COR-L47 (cell line): ENCODE measurements around the gene MSGN1.

Experiments
- DNase-seq: peaks from one replicate; lab custom pipeline; 2025; lab: John Stamatoyannopoulos, UW

The MSGN1 gene

DNA sequence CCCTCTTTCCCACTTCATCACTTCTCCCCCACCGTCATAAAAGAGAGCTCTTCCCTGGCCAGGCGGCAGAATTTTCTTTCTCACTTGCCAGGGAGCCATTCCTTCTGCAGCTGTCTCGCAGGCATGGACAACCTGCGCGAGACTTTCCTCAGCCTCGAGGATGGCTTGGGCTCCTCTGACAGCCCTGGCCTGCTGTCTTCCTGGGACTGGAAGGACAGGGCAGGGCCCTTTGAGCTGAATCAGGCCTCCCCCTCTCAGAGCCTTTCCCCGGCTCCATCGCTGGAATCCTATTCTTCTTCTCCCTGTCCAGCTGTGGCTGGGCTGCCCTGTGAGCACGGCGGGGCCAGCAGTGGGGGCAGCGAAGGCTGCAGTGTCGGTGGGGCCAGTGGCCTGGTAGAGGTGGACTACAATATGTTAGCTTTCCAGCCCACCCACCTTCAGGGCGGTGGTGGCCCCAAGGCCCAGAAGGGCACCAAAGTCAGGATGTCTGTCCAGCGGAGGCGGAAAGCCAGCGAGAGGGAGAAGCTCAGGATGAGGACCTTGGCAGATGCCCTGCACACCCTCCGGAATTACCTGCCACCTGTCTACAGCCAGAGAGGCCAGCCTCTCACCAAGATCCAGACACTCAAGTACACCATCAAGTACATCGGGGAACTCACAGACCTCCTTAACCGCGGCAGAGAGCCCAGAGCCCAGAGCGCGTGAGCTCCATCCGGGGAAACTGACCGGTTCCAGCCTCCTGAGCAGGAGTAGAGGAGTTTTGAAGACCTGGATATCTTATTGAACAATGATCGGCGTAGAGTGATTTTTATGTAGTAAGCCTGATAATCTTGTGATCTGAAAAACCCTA is at the start of gene MSGN1:
Gene MSGN1, plus strand, starts transcription at position 65 of the 850 bp plus-strand sequence. Its CDS starts 59 bp downstream, at position 124.
- no peak for DNase-seq

DNA sequence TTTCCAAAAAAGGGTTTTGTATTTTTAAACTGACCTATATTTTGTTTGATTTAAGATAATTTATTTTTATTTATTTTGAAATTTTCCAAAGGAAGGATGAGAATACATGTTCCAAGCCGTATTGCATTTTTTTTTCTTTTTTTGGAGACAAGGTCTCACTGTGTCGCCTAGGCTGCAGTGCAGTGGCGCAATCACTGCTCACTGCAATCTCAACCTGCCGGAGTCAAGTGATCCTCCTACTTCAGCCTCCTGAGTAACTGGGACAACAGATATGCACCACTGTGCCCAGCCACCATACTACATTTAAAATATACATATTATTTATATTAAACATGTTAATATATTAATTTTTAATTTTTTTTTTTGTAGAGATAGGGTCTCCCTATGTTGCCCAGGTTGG is 47.4 kb upstream of the MSGN1 start:
- DNase-seq: no peak

GRCh38 chr2:17771956-17772355 is 44.3 kb upstream of the MSGN1 start:
- DNase-seq: no peak

DNA sequence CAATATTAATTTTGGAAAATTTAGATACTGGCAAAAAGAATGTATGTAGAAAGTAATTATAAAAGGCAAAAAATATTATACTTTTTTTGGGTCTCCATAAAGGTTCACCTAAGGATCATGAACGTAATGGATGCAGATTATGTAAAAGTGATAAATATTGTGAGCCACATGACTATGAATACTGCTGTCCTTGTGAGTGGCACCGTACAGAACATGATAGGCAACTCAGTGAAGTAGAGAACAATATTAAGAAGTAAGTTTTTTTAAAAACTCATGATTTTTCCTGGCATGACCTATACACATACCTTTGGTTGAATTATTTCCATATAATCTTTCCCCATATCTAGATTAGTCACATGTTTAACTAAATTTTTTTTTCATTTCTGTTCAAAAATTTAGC is 43.7 kb upstream of the MSGN1 start:
- DNase-seq: no peak

- no peak for DNase-seq
These were observed 35.7 kb upstream of the MSGN1 start for GRCh38 chr2:17780546-17780945.

- no peak for DNase-seq
These were observed 34.8 kb upstream of the MSGN1 start for GRCh38 chr2:17781482-17781881.

- no peak for DNase-seq
These were observed 29.5 kb upstream of the MSGN1 start for GRCh38 chr2:17786727-17787126.

GRCh38 chr2:17788773-17789172 is 27.5 kb upstream of the MSGN1 start:
- DNase-seq: no peak

DNA sequence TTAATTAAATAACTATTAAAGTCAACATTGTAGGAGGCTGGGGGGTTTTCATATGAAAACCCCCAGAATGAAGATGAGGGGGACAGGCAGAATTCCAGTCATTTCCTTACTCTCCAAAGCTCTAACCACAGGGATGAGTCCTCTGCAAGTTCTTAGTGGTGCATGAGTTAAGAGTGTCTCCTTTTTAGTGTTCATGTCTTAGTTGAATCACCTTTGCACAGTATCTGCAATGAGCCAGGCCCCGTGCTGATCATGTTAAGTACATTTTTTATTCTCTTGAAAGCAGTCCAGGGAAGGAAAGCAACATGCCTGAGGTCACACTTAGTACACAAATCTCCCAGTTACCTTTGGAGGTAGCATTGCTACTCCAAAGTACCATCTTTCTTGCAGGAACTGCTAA is 25.7 kb upstream of the MSGN1 start:
- DNase-seq: no peak

- DNase-seq: no peak
These were observed 25.0 kb upstream of the MSGN1 start for GRCh38 chr2:17791121-17791816.

DNA sequence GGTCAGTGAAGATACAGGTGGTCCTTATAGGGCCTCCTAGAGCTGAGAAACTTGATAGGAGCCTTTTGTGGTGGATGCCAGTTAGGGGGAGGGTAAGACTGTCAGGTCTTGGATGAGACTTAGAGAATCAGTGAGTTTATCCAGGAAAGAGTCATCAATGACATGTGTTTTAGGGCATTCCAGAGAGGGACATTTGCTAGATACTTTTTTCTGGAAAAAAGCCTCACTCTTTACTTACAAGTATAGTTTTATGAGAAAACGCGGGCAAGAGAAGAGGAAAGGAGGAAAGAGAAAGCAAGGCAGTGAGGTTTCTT is 24.5 kb upstream of the MSGN1 start:
- DNase-seq: no peak

GRCh38 chr2:17792515-17792914 is 23.7 kb upstream of the MSGN1 start:
- DNase-seq: no peak

DNA sequence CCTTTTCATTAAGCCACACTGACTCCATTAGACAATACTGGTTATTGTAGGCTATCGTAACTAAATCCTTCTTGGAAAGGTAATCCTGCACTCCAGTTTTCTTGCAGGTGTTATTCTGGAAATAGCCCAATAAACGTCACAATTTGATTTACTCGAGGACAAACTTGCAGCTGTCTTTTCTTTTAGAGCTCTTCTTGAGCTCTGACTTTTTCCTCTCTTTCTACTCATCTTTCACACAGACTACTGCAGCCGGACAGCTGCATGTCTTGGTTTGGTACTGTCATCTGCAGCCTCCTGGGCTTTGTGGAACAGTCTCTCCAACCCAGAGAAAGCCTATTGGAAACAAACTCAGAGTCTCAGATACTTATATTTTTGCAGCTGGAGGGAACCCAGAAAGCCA is 23.0 kb upstream of the MSGN1 start:
- no peak for DNase-seq

GRCh38 chr2:17793803-17794354 is 22.4 kb upstream of the MSGN1 start:
- no peak for DNase-seq

DNA sequence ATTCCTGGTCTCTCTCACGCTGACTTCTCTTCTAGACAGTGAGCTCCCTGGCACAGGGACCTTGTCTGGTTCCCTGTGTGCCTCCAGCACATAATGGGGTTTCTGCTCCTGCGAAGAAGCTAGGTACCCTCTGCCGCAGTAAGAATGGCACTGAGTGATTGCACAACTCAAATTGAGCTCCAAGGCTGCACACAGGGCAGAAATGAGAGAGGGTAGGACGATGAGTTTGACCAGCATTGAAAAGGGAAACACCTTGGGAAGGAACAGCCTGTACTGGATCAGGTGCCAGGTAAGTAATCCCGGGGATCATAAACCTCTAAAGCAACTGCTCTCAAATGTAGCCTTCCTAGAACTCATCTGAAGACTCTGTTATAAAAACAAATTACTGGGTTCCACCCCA is 21.0 kb upstream of the MSGN1 start:
- DNase-seq: no peak

- DNase-seq: no peak
These were observed 17.9 kb upstream of the MSGN1 start for GRCh38 chr2:17798338-17798737.

GRCh38 chr2:17799301-17800120 is 16.7 kb upstream of the MSGN1 start:
- no peak for DNase-seq

DNA sequence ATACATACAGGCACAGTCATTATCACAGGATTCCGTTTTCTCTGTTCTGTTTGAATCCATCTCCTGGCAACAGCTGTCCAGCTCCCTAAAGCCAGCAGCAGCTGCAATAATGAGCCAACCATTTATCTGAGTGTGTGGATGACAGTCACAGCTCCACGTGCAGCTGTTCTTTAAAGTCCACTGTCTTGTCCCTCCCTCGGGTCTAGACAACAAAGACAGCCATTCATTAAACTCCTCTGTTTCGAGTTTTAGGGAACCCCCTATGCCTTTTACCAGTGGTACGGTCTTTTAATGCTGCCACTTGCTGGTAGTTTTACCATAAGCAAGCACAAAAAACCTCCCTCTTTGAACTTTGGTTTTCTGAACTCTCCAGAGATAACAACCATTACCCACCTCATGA is 16.0 kb upstream of the MSGN1 start:
- DNase-seq: peak; percentile 52

GRCh38 chr2:17800693-17801458 is 15.4 kb upstream of the MSGN1 start:
- DNase-seq: peak; percentile 44

DNA sequence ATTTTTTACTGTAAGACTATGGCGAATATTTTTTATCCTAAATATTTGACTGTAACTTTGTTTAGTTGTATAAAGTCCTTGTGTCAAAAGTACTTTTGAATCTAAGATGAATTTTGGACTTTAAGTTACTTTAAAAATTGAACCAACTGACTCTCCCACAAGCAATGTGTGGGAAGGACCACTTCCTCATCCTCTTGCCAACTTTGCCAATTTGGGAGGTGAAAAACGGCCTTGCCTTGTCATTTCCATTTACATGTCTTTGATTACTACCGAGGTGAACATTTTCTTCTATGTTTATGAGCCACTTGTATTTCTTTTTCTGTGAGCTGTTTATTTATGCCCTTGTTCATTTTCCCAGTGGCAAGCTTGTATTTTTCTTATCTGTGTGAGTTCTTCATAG is 12.8 kb upstream of the MSGN1 start:
- DNase-seq: no peak

DNA sequence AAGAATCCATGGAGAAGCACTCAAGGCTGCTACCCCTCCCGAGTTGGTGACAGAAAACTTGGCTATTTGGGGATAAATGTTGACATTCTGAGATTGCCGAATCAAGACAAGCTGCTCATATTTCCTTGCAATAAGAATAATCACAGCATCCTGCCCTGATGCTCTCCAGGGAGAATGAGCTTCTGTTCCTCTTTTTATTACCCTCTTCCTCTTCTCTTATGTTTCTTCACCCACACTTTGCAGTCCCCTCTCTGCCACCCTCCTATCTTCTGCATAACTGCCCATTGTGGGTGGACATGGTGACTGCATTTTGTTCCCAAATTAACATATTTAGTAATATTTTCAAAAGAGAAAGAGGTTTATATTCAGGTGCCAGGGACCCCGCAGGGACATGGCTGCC is 11.9 kb upstream of the MSGN1 start:
- no peak for DNase-seq

DNA sequence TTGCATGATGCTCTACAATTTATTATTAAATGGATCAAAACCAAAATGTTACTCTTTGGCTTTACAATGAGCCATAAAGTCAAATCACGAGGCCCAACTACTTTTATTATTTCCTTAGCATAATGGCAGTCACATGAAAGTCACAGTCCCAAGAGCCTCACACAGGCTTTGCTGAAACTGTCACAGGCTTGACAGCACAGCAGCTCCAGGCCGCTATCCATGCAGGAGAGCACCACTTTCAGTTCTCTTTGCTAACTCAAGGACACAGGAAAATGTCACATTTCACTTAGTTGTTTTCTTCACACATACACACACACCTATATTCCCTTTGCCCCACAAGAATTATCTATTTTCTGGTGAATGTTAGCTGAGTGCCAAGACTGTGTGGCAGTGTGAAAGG is 11.1 kb upstream of the MSGN1 start:
- no peak for DNase-seq
